Natural killer cell (primary cell): ENCODE data around the gene KRTAP5-4. TPM values are rescaled to one million over a fixed set of nuclear protein-coding genes. Genes with fewer than 3 reads are reported as not detected.
A peak's percentile ranks its signal among the peaks of the same experiment; 100 is the strongest.
"Not testable (repeated sequence)": the region's sequence is repeated elsewhere in the genome, so short reads cannot be mapped to it uniquely, and the experiment has no call there.

ENCODE experiments used
- ATAC-seq, 3 donors: fragments of 150-1000 bp in 2 of 3; fragments of 200-7000 bp in 1 of 3; cut with Tn5 transposase; 1 replicate in 1 of 3; 2 replicates in 2 of 3; pipeline ENCODE4 v1.10.0; 2021; ENCODE audit warnings: mild to moderate bottlenecking in 2 of 3, moderate library complexity in 2 of 3
- DNase-seq, 2 donors: peaks; one replicate each; pipeline versions ENCODE4 v3.0.0 to v3.0.0-alpha.2; 2013 to 2021; ENCODE audit warnings: mixed read lengths in 1 of 2
- H3K27ac ChIP-seq: one replicate; pipeline ENCODE4 v1.5.1; 2013; ENCODE audit warnings: mild to moderate bottlenecking, low read length
- H3K27me3 ChIP-seq: one replicate; pipeline ENCODE4 v1.6.1; 2013; ENCODE audit warnings: low read length; ENCODE audit not compliant: control insufficient read depth, insufficient read depth
- H3K36me3 ChIP-seq: one replicate; pipeline ENCODE4 v1.6.1; 2013; ENCODE audit warnings: low read length; ENCODE audit not compliant: control insufficient read depth, insufficient read depth
- H3K4me1 ChIP-seq: one replicate; pipeline ENCODE4 v1.6.1; 2013; ENCODE audit warnings: low read length; ENCODE audit not compliant: control insufficient read depth, insufficient read depth
- H3K4me3 ChIP-seq: one replicate; pipeline ENCODE4 v1.5.1; 2013; ENCODE audit warnings: low read length
- H3K9me3 ChIP-seq: one replicate; pipeline ENCODE4 v1.6.1; 2013; ENCODE audit warnings: low read length; ENCODE audit not compliant: control insufficient read depth, insufficient read depth
- H3K27ac Mint-ChIP-seq, 2 donors: one replicate each; pipeline ENCODE4 v1.8.0; 2022; ENCODE audit warnings: mild to moderate bottlenecking in 2 of 2, mixed read lengths in 2 of 2, moderate library complexity in 1 of 2
- H3K27me3 Mint-ChIP-seq, 2 donors: one replicate each; pipeline ENCODE4 v1.8.0; 2022; ENCODE audit warnings: low read depth in 2 of 2, mixed read lengths in 2 of 2
- H3K36me3 Mint-ChIP-seq: one replicate; pipeline ENCODE4 v1.8.0; 2022; ENCODE audit warnings: mixed read lengths
- H3K4me1 Mint-ChIP-seq, 2 donors: one replicate each; pipeline ENCODE4 v1.8.0; 2022; ENCODE audit warnings: mixed read lengths in 2 of 2
- H3K4me3 Mint-ChIP-seq: one replicate; pipeline ENCODE4 v1.8.0; 2022; ENCODE audit warnings: mild to moderate bottlenecking, moderate library complexity, mixed read lengths
- H3K9me3 Mint-ChIP-seq, 2 donors: one replicate each; pipeline ENCODE4 v1.8.0; 2022; ENCODE audit warnings: mixed read lengths in 2 of 2
- WGBS: methylation state at CpG from one replicate; pipeline ENCODE4 v1.1.7; 2013; ENCODE audit warnings: missing lambda C conversion rate; ENCODE audit not compliant: insufficient coverage; 5-methylcytosine and 5-hydroxymethylcytosine counted together
- intact Hi-C: fragments of 100-400 bp; cut with micrococcal nuclease; formaldehyde crosslinking; loops from one replicate; pipeline ENCODE4 v1.14.2; 2022
- total RNA-seq, 4 donors: library from RNA; stranded (reverse); fragments of 120-200 nt in 1 of 4; gene quantifications; one replicate each; pipeline versions ENCODE4 v1.2.3 to v1.2.4, GENCODE V29; 2013 to 2022
- TF ChIP-seq, protein P1 (sequence below): fragments of 200-600 bp; IDR thresholded peaks from one replicate; pipeline ENCODE4 v1.8.0; 2022; ENCODE audit warnings: antibody characterized with exemption

KRTAP5-4 gene
- total RNA-seq, 3 donors from 2014 or later (not counting 1 experiment from before 2014, with no cell fraction given), result not detected

DNA sequence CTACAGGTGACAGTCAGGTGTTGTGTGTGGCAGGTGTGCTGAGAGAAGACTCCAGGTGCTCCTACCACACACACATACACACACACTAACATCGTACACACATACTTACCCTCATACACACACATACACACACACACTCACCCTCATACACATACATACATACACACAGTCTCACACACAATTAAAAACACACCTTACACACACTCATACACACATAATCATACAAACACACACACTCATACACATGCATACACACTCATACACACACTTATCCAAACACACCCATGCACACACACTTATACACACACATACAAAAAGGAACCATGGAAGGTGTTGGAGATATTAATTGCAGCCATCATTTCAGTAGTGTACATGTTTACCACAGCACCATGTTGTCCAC is 18.3 kb downstream of the KRTAP5-4 start:
- no peak overlapping the region for H3K27ac ChIP-seq
- ATAC-seq, result peak in 1 of 3 donors; percentile 31
- H3K27me3 Mint-ChIP-seq, result peaks cover 24 to 41% of the 10 kb centered on the region in 2 donors
- 90% methylated on average over 1 of the region's 1 CpG for WGBS
- no peaks in the 10 kb centered on the region for H3K4me1 Mint-ChIP-seq
- intact Hi-C loops, result no loop called here
- no peaks in the 10 kb centered on the region for H3K9me3 Mint-ChIP-seq
- no peak overlapping the region for H3K4me3 Mint-ChIP-seq
- no peaks in the 10 kb centered on the region for H3K36me3 Mint-ChIP-seq
- DNase-seq, result no peak
- H3K4me1 ChIP-seq, result peaks cover 15% of the 10 kb centered on the region
- H3K27ac Mint-ChIP-seq, result no peak overlapping the region
- no peak overlapping the region for H3K4me3 ChIP-seq
- H3K27me3 ChIP-seq, result peaks cover 2% of the 10 kb centered on the region
- TF ChIP-seq, protein P1, sequence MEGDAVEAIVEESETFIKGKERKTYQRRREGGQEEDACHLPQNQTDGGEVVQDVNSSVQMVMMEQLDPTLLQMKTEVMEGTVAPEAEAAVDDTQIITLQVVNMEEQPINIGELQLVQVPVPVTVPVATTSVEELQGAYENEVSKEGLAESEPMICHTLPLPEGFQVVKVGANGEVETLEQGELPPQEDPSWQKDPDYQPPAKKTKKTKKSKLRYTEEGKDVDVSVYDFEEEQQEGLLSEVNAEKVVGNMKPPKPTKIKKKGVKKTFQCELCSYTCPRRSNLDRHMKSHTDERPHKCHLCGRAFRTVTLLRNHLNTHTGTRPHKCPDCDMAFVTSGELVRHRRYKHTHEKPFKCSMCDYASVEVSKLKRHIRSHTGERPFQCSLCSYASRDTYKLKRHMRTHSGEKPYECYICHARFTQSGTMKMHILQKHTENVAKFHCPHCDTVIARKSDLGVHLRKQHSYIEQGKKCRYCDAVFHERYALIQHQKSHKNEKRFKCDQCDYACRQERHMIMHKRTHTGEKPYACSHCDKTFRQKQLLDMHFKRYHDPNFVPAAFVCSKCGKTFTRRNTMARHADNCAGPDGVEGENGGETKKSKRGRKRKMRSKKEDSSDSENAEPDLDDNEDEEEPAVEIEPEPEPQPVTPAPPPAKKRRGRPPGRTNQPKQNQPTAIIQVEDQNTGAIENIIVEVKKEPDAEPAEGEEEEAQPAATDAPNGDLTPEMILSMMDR, result no peak
- H3K36me3 ChIP-seq, result no peaks in the 10 kb centered on the region
- H3K9me3 ChIP-seq, result no peaks in the 10 kb centered on the region

DNA sequence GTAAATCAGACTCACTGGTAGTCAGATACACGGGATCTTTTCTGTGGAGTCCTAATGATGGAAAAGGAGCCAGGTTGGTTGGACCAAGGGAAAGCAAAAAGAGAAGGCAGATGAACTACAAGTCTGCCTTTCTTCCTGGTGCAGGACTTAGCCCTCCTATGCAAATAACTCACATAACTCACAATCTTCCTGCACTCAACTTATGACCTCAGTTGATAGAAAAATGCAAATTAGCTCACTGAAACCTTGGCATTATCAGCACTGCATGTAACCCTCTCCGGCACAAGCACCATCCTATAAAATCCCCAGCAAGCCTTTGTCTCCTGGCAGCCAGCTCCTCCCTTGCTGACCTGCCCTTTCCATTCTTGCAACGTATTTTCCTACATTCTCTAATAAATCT is 20.3 kb downstream of the KRTAP5-4 start:
- H3K27me3 ChIP-seq, DNase-seq, H3K36me3 Mint-ChIP-seq, H3K4me1 Mint-ChIP-seq, H3K27ac ChIP-seq, H3K27ac Mint-ChIP-seq, H3K9me3 Mint-ChIP-seq, intact Hi-C loops, H3K4me3 ChIP-seq, H3K9me3 ChIP-seq, H3K4me3 Mint-ChIP-seq, H3K36me3 ChIP-seq, ATAC-seq: not testable (repeated sequence)
- peaks cover 32 to 50% of the 10 kb centered on the region in 2 donors for H3K27me3 Mint-ChIP-seq
- H3K4me1 ChIP-seq, result peaks cover 15% of the 10 kb centered on the region
- WGBS, result 73% methylated on average over 2 of the region's 3 CpGs

DNA sequence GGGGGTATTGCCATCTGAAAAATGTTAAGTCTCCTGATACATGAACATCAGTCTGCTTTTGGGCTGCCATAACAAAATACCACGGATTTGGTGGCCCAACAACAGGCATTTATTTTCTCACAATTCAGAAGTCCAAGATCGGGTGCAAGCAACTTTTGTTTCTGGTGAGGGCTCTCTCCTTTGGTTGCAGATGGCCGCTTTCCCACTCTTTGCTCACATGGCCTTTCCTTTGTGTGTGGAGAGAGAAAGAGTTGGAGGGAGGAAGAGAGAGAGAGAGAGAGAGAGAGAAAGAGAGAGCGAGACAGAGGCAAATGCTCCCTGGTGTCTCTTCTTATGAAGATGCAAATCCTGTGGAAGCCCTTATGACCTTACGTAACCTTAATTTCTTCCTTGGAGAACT is 21.3 kb downstream of the KRTAP5-4 start:
- Mint-ChIP-seq H3K36me3 (no peaks in the 10 kb centered on the region), H3K27ac (no peak overlapping the region)

GRCh38 chr11:1598816-1599215 is 23.1 kb downstream of the KRTAP5-4 start:
- no peaks in the 10 kb centered on the region for H3K36me3 ChIP-seq
- H3K4me1 Mint-ChIP-seq, result peaks cover 7 to 9% of the 10 kb centered on the region in 2 donors
- TF ChIP-seq, protein P1, result no peak
- ATAC-seq (no peak), DNase-seq (no peak)
- no peaks in the 10 kb centered on the region for H3K36me3 Mint-ChIP-seq
- no peak overlapping the region for H3K4me3 Mint-ChIP-seq
- no peak overlapping the region for H3K27ac ChIP-seq
- H3K27me3 Mint-ChIP-seq, result peaks cover 45 to 62% of the 10 kb centered on the region in 2 donors
- H3K9me3 ChIP-seq, result no peaks in the 10 kb centered on the region
- H3K4me3 ChIP-seq, result no peak overlapping the region
- H3K9me3 Mint-ChIP-seq, result no peaks in the 10 kb centered on the region
- no peaks in the 10 kb centered on the region for H3K27me3 ChIP-seq
- no peaks in the 10 kb centered on the region for H3K4me1 ChIP-seq
- intact Hi-C loops, result no loop called here
- WGBS, result 82% methylated on average over 6 of the region's 6 CpGs
- no peak overlapping the region for H3K27ac Mint-ChIP-seq

More for the DNA sequence above, 21.3 kb downstream of the KRTAP5-4 start:
- no peak overlapping the region for H3K27ac ChIP-seq
- H3K4me1 Mint-ChIP-seq, result peaks cover 2 to 4% of the 10 kb centered on the region in 2 donors
- no peaks in the 10 kb centered on the region for H3K9me3 ChIP-seq
- H3K4me3 ChIP-seq, result no peak overlapping the region
- intact Hi-C loops, result no loop called here
- 88% methylated on average over 5 of the region's 5 CpGs for WGBS
- no peaks in the 10 kb centered on the region for H3K27me3 ChIP-seq
- ATAC-seq (no peak), DNase-seq (no peak)
- peaks cover 8% of the 10 kb centered on the region for H3K4me1 ChIP-seq
- TF ChIP-seq, protein P1, result no peak
- no peaks in the 10 kb centered on the region for H3K36me3 ChIP-seq
- peaks cover 39 to 55% of the 10 kb centered on the region in 2 donors for H3K27me3 Mint-ChIP-seq
- no peak overlapping the region for H3K4me3 Mint-ChIP-seq
- H3K9me3 Mint-ChIP-seq, result no peaks in the 10 kb centered on the region

DNA sequence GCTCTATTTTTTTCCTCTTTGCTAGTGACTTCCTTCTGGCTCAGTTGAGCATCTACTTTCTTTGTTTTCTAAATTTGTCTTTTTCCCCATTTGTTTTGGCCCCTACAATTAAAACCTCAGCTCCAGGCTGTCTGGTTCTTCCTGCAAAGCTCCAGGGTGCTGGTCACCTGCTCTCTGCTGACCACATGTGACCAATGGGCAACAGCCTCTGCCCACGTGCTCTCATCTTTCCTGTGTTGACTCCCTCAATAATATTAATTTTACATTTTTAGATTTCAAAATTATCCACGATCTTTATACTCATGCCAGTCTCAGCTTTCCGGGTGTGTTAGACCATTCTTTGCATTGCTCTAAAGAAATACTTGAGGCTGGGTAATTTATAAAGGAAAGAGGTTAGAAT is 23.5 kb downstream of the KRTAP5-4 start:
- H3K9me3 ChIP-seq, intact Hi-C loops, H3K27me3 ChIP-seq, H3K36me3 ChIP-seq, H3K9me3 Mint-ChIP-seq, H3K4me3 ChIP-seq, H3K27ac Mint-ChIP-seq, H3K36me3 Mint-ChIP-seq, DNase-seq, ATAC-seq, H3K4me1 ChIP-seq, H3K27ac ChIP-seq, H3K4me1 Mint-ChIP-seq, H3K4me3 Mint-ChIP-seq: not testable (repeated sequence)
- H3K27me3 Mint-ChIP-seq, result peaks cover 45 to 62% of the 10 kb centered on the region in 2 donors
- WGBS, result 87% methylated on average over 2 of the region's 3 CpGs
